ENCODE data around the gene ADI1. TPM values are rescaled to one million over a fixed set of nuclear protein-coding genes. Genes with fewer than 3 reads are reported as not detected.

ADI1 gene
- total RNA-seq, 4 donors from 2014 or later: 90.0 to 130 (median 96.9) TPM

DNA sequence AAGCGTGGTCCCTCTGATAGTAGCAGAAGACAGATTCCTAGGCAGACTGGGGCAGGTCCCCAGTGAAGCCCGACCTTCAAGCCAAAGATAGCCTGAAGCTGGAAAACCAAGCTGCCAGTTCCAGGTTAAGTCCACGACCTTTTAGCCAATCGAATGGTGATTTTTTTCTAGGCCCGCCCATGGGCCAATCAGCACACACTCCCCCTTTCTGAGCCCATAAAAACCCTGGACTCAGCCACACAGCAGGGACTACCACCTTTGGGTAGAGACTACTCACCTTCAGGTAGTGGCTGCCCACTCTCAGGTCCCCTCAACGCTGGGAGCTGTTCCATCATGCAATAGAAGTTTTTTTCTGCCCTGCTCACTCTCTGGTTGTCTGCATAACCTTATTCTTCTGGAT lies 14.5 kb upstream of the ADI1 start:
- Histone ChIP-seq H3K27me3 (no peaks in the 10 kb centered on the region), H3K27ac (replicated peaks in 1 of 4) (peak overlapping the region; percentile 48 to 96 (median 62)), H3K9me3 (no peaks in the 10 kb centered on the region), H3K36me3 (peaks cover 0 to 30% (median 8%) of the 10 kb centered on the region in 4 donors), H3K4me1 (peaks cover 27 to 49% (median 40%) of the 10 kb centered on the region in 4 donors), H3K4me3 (no peak overlapping the region)
- 92% methylated on average over 6 of the region's 6 CpGs for WGBS
- TF ChIP-seq, protein P1, sequence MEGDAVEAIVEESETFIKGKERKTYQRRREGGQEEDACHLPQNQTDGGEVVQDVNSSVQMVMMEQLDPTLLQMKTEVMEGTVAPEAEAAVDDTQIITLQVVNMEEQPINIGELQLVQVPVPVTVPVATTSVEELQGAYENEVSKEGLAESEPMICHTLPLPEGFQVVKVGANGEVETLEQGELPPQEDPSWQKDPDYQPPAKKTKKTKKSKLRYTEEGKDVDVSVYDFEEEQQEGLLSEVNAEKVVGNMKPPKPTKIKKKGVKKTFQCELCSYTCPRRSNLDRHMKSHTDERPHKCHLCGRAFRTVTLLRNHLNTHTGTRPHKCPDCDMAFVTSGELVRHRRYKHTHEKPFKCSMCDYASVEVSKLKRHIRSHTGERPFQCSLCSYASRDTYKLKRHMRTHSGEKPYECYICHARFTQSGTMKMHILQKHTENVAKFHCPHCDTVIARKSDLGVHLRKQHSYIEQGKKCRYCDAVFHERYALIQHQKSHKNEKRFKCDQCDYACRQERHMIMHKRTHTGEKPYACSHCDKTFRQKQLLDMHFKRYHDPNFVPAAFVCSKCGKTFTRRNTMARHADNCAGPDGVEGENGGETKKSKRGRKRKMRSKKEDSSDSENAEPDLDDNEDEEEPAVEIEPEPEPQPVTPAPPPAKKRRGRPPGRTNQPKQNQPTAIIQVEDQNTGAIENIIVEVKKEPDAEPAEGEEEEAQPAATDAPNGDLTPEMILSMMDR (IDR thresholded peaks at IDR 0.05): no peak
- no peak for TF ChIP-seq POLR2AphosphoS5 (IDR thresholded peaks at IDR 0.05)
- TF ChIP-seq EP300 (IDR thresholded peaks at IDR 0.05): no peak
- TF ChIP-seq POLR2A (IDR thresholded peaks at IDR 0.05; ENCODE audit: low read depth): no peak
- intact Hi-C loops (cut with DNase I): no loop called here
- DNase-seq (ENCODE audit: extremely low spot score): no peak

DNA sequence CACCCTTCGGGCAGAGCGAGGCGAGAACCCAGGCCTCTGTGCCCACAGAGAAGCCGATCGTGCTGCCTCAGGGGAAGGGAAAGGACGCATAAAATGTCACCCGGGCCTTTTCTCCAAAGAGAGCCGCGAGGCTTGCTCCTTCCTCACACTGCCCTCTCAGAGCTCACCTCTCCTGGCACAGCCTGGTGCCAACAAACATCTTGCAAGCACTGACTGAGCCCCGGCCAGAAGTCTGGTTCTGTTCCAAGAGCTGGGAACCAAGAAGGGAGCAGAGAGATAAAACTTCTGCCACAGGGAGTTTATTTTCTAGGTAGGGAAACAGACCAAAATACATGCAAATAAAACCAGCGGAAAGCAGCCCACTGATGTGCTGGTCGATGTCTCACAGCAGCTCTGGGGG lies 13.6 kb upstream of the ADI1 start:
- peak overlapping the region; percentile 48 to 96 (median 62) for H3K27ac ChIP-seq (replicated peaks in 1 of 4)
- peaks cover 0 to 33% (median 8%) of the 10 kb centered on the region in 4 donors for H3K36me3 ChIP-seq
- intact Hi-C loops (cut with DNase I): no loop called here
- no peak for DNase-seq (ENCODE audit: extremely low spot score)
- WGBS: 77% methylated on average over 12 of the region's 12 CpGs
- no peaks in the 10 kb centered on the region for H3K27me3 ChIP-seq
- H3K9me3 ChIP-seq: no peaks in the 10 kb centered on the region
- no peak for TF ChIP-seq EP300 (IDR thresholded peaks at IDR 0.05)
- TF ChIP-seq, protein P1 (IDR thresholded peaks at IDR 0.05): no peak
- TF ChIP-seq POLR2AphosphoS5 (IDR thresholded peaks at IDR 0.05): no peak
- TF ChIP-seq POLR2A (IDR thresholded peaks at IDR 0.05; ENCODE audit: low read depth): no peak
- no peak overlapping the region for H3K4me3 ChIP-seq
- peaks cover 27 to 49% (median 40%) of the 10 kb centered on the region in 4 donors for H3K4me1 ChIP-seq

DNA sequence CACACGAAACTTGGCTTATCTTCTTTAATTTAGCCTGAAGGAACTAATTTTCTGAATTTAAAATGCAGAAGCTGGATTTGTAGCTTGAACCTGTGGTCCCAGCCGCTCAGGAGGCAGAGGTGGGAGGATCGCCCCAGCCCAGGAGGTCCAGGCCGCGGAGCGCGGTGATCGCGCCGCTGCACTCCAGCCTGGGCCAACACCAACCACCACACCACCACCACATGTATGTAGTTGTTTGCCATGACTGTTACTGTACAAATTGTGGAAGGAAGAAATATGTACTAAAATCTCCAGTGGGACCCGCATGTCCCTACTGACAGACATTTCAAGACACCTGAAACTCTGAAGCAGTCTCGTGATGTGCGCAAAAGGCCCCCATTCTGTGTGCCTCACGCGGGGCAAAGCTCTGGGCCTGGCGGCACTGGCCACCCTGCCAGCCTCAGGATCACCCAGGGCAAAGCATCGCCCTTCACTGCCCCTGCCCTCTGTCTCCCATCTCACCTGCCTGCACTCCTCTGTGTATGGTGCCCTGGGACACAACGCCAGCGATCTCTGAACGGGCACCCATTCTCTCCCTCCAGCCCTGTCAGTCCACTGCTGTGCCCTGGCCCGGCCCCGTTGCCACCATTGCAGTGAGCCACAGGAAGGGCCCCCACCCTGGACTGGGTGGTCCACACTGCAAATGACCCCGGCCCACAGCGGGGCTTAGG lies 10.1 kb upstream of the ADI1 start:
- Histone ChIP-seq H3K27ac (replicated peaks in 1 of 4) (no peak overlapping the region), H3K9me3 (no peaks in the 10 kb centered on the region), H3K4me1 (peaks cover 19 to 33% (median 28%) of the 10 kb centered on the region in 4 donors), H3K27me3 (no peaks in the 10 kb centered on the region), H3K4me3 (no peak overlapping the region), H3K36me3 (peaks cover 0 to 33% (median 8%) of the 10 kb centered on the region in 4 donors)
- WGBS: 93% methylated on average over 6 of the region's 24 CpGs
- intact Hi-C loops (cut with DNase I): no loop called here
- TF ChIP-seq EP300 (IDR thresholded peaks at IDR 0.05) (no peak), POLR2AphosphoS5 (IDR thresholded peaks at IDR 0.05) (no peak), POLR2A (IDR thresholded peaks at IDR 0.05; ENCODE audit: low read depth) (no peak)
- TF ChIP-seq, protein P1 (IDR thresholded peaks at IDR 0.05): no peak
- DNase-seq (ENCODE audit: extremely low spot score): peak; percentile 34

DNA sequence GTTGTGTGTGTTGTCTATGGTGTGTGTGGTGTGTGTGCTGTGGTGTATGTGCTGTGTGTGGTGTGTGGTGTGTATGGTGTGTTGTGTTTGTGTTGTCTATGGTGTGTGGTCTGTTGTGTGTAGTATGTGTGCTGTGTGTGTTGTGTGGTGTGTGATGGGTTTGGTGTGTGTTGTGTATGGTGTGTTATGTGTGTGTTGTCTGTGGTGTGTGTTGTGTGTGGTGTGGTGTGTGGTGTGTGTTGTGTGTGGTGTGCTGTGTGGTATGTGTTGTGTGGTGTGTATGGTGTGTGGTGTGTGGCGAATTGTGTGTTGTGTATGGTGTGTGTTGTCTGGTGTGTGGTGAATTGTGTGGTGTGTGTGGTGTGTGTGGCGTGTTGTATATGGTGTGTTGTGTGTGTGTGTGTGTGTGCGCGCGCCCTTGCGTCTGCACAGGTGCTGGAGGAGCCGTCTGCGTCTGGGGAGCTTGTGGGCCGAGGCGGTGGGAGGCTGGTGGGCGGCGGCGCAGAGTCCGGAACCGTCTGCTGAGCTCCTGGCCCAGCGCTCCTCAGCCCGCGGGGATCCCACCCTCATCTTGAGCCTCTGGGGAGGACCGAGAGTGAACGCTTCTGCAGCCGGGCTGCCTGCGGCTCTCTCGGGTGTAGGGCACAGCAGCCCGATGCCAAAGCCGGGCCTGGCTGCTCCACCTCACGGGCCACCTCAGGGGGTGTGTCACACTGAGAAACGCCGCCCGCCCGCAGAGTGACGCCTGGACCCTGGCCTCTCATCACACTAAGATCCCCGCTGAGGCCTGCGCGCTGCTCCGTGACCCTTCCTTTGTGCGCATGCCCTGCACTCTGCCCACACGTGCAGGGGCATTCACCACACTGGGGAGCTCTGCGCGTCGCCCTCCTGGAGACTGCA lies 8.8 kb upstream of the ADI1 start:
- intact Hi-C loops (cut with DNase I): no loop called here
- H3K36me3 ChIP-seq: peaks cover 0 to 28% (median 7%) of the 10 kb centered on the region in 4 donors
- DNase-seq (ENCODE audit: extremely low spot score): no peak
- no peaks in the 10 kb centered on the region for H3K27me3 ChIP-seq
- no peak overlapping the region for H3K4me3 ChIP-seq
- no peaks in the 10 kb centered on the region for H3K9me3 ChIP-seq
- H3K27ac ChIP-seq (replicated peaks in 1 of 4): no peak overlapping the region
- H3K4me1 ChIP-seq: peaks cover 30 to 35% (median 33%) of the 10 kb centered on the region in 4 donors
- TF ChIP-seq, protein P1 (IDR thresholded peaks at IDR 0.05): no peak
- TF ChIP-seq POLR2AphosphoS5 (IDR thresholded peaks at IDR 0.05) (no peak), POLR2A (IDR thresholded peaks at IDR 0.05; ENCODE audit: low read depth) (no peak), EP300 (IDR thresholded peaks at IDR 0.05) (no peak)
- WGBS: 88% methylated on average over 38 of the region's 40 CpGs

Data from esophagus muscularis mucosa (tissue), 4 donors.